ENCODE results near the gene DCST2.

DCST2 gene

GRCh38 chr1:155012776-155013602, 20.6 kb downstream of the DCST2 start:
- TF ChIP-seq FOXP2 (optimal IDR thresholded peaks at IDR 0.05; ENCODE audit: borderline replicate concordance, extremely low read depth, extremely low read length, insufficient read depth) (no peak), TAF1 (IDR thresholded peaks at IDR 0.05; ENCODE audit: borderline replicate concordance, insufficient read depth, low read length) (no peak), SIN3A (IDR thresholded peaks at IDR 0.05; ENCODE audit: borderline replicate concordance, insufficient read depth, low read length) (no peak)
- TF ChIP-seq, protein P1, sequence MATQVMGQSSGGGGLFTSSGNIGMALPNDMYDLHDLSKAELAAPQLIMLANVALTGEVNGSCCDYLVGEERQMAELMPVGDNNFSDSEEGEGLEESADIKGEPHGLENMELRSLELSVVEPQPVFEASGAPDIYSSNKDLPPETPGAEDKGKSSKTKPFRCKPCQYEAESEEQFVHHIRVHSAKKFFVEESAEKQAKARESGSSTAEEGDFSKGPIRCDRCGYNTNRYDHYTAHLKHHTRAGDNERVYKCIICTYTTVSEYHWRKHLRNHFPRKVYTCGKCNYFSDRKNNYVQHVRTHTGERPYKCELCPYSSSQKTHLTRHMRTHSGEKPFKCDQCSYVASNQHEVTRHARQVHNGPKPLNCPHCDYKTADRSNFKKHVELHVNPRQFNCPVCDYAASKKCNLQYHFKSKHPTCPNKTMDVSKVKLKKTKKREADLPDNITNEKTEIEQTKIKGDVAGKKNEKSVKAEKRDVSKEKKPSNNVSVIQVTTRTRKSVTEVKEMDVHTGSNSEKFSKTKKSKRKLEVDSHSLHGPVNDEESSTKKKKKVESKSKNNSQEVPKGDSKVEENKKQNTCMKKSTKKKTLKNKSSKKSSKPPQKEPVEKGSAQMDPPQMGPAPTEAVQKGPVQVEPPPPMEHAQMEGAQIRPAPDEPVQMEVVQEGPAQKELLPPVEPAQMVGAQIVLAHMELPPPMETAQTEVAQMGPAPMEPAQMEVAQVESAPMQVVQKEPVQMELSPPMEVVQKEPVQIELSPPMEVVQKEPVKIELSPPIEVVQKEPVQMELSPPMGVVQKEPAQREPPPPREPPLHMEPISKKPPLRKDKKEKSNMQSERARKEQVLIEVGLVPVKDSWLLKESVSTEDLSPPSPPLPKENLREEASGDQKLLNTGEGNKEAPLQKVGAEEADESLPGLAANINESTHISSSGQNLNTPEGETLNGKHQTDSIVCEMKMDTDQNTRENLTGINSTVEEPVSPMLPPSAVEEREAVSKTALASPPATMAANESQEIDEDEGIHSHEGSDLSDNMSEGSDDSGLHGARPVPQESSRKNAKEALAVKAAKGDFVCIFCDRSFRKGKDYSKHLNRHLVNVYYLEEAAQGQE (IDR thresholded peaks at IDR 0.05; ENCODE audit: insufficient read depth in 1 of 2, low read depth in 2 of 2, low read length in 2 of 2): no peak

GRCh38 chr1:155012026-155012546, 21.5 kb downstream of the DCST2 start:
- TF ChIP-seq POLR2AphosphoS5 (IDR thresholded peaks at IDR 0.05; ENCODE audit: low read depth, low read length) (no peak), FOXP2 (optimal IDR thresholded peaks at IDR 0.05; ENCODE audit: borderline replicate concordance, extremely low read depth, extremely low read length, insufficient read depth) (no peak), TAF1 (IDR thresholded peaks at IDR 0.05; ENCODE audit: borderline replicate concordance, insufficient read depth, low read length) (no peak), SIN3A (IDR thresholded peaks at IDR 0.05; ENCODE audit: borderline replicate concordance, insufficient read depth, low read length) (no peak)
- TF ChIP-seq, protein P1 (IDR thresholded peaks at IDR 0.05; ENCODE audit: insufficient read depth in 1 of 2, low read depth in 2 of 2, low read length in 2 of 2): no peak

DNA sequence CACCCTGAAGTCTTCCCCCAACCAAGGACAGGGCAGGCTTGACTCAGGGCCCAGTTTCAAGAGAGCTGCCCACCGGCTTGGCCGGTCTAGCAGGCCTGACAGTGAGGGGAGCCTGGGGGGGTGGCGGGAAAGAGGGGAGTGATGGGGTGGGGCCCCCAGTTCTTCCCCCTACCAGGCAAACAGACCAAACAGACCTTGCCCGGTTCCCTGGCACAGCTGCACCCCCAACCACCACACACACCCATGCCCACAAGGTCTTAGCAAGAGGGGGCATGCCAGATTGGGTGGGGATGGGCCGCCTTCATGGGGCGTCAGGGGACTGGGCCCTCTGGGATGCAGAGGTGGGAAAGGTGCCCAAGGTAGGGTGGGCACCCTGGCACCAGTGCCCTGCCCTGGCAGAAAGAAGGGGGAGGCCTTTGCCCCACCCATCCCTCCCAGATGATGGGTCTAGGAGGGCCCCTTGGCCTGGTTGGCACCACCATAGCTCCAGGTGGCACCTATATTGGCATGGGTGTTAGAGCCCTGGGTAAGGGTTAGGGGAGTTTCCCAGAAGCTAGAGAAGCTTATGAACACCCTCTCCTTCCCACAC, 22.1 kb downstream of the DCST2 start:
- TF ChIP-seq SIN3A (IDR thresholded peaks at IDR 0.05; ENCODE audit: borderline replicate concordance, insufficient read depth, low read length): no peak
- TF ChIP-seq TAF1 (IDR thresholded peaks at IDR 0.05; ENCODE audit: borderline replicate concordance, insufficient read depth, low read length): no peak
- no peak for TF ChIP-seq POLR2AphosphoS5 (IDR thresholded peaks at IDR 0.05; ENCODE audit: low read depth, low read length)
- no peak for TF ChIP-seq FOXP2 (optimal IDR thresholded peaks at IDR 0.05; ENCODE audit: borderline replicate concordance, extremely low read depth, extremely low read length, insufficient read depth)
- TF ChIP-seq, protein P1 (IDR thresholded peaks at IDR 0.05; ENCODE audit: insufficient read depth in 1 of 2, low read depth in 2 of 2, low read length in 2 of 2): no peak

- no peak for TF ChIP-seq FOXP2 (optimal IDR thresholded peaks at IDR 0.05; ENCODE audit: borderline replicate concordance, extremely low read depth, extremely low read length, insufficient read depth)
- no peak for TF ChIP-seq SIN3A (IDR thresholded peaks at IDR 0.05; ENCODE audit: borderline replicate concordance, insufficient read depth, low read length)
- no peak for TF ChIP-seq TAF1 (IDR thresholded peaks at IDR 0.05; ENCODE audit: borderline replicate concordance, insufficient read depth, low read length)
- TF ChIP-seq, protein P1 (IDR thresholded peaks at IDR 0.05; ENCODE audit: insufficient read depth in 1 of 2, low read depth in 2 of 2, low read length in 2 of 2): no peak
- TF ChIP-seq POLR2AphosphoS5 (IDR thresholded peaks at IDR 0.05; ENCODE audit: low read depth, low read length): no peak
Measured at GRCh38 chr1:155011004-155011416, 22.6 kb downstream of the DCST2 start.

All from PFSK-1 (cell line).